Measurements from ENCODE around the gene FAM89B. TPM values are rescaled to one million over a fixed set of nuclear protein-coding genes. Genes with fewer than 3 reads are reported as not detected.

The FAM89B gene
- total RNA-seq, 1 experiment from 2014 or later = 102 TPM

DNA sequence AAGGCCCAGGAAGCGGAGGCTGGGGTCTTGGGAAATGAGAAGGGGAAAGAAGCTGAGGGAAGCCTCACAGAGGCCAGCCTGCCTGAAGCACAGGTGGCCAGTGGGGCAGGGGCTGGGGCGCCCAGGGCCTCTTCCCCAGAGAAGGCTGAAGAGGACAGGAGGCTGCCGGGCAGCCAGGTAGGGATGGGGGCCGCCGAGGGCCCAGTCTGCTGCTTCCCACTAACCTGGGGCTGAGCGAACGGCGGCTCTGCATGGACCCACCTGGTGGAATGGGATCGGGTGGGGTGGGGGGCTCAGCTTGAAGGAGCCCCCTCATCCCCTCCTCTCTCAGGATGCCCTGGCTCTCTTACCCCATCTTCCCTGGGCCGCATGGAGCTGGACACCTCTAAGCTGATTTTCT is 11.3 kb downstream of the FAM89B start:
- intact Hi-C loops (cut with micrococcal nuclease; ENCODE audit: unreplicated experiment) (no loop called here), in situ Hi-C loops (cut with HindIII; ENCODE audit: low pct_unique_long_range_greater_than_20kb, low sequenced_read_pairs) (no loop called here)
- DNase-seq (ENCODE audit: low read depth, low spot score) (no peak), ATAC-seq (no peak)
- no TSS peak for BruUV-seq (replicated peaks)
- Histone ChIP-seq H3K27ac (ENCODE audit: low read length) (no peak overlapping the region), H3K36me3 (ENCODE audit: control insufficient read depth, insufficient read depth, low read length) (peaks cover 3% of the 10 kb centered on the region; the same call in 1 of the 2 replicates), H3K27me3 (ENCODE audit: control insufficient read depth, insufficient read depth, low read length) (no peaks in the 10 kb centered on the region), H3K4me3 (ENCODE audit: low read depth in 2 of 2, low read length in 2 of 2) (no peak overlapping the region), H3K9me3 (ENCODE audit: control insufficient read depth, insufficient read depth, low read depth, low read length) (no peaks in the 10 kb centered on the region), H3K4me1 (ENCODE audit: control insufficient read depth, insufficient read depth, low read length) (peaks cover 16% of the 10 kb centered on the region)
- TF ChIP-seq POLR2AphosphoS5 (IDR thresholded peaks at IDR 0.05; ENCODE audit: low read depth, low read length) (no peak), TCF7L2 (IDR thresholded peaks at IDR 0.05; ENCODE audit: low read depth, low read length) (no peak), SIN3A (IDR thresholded peaks at IDR 0.05; ENCODE audit: borderline replicate concordance, insufficient read depth, low read depth, low read length) (no peak)
- TF ChIP-seq, protein P1, sequence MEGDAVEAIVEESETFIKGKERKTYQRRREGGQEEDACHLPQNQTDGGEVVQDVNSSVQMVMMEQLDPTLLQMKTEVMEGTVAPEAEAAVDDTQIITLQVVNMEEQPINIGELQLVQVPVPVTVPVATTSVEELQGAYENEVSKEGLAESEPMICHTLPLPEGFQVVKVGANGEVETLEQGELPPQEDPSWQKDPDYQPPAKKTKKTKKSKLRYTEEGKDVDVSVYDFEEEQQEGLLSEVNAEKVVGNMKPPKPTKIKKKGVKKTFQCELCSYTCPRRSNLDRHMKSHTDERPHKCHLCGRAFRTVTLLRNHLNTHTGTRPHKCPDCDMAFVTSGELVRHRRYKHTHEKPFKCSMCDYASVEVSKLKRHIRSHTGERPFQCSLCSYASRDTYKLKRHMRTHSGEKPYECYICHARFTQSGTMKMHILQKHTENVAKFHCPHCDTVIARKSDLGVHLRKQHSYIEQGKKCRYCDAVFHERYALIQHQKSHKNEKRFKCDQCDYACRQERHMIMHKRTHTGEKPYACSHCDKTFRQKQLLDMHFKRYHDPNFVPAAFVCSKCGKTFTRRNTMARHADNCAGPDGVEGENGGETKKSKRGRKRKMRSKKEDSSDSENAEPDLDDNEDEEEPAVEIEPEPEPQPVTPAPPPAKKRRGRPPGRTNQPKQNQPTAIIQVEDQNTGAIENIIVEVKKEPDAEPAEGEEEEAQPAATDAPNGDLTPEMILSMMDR (IDR thresholded peaks at IDR 0.05) = no peak
- TF ChIP-seq, protein P2, sequence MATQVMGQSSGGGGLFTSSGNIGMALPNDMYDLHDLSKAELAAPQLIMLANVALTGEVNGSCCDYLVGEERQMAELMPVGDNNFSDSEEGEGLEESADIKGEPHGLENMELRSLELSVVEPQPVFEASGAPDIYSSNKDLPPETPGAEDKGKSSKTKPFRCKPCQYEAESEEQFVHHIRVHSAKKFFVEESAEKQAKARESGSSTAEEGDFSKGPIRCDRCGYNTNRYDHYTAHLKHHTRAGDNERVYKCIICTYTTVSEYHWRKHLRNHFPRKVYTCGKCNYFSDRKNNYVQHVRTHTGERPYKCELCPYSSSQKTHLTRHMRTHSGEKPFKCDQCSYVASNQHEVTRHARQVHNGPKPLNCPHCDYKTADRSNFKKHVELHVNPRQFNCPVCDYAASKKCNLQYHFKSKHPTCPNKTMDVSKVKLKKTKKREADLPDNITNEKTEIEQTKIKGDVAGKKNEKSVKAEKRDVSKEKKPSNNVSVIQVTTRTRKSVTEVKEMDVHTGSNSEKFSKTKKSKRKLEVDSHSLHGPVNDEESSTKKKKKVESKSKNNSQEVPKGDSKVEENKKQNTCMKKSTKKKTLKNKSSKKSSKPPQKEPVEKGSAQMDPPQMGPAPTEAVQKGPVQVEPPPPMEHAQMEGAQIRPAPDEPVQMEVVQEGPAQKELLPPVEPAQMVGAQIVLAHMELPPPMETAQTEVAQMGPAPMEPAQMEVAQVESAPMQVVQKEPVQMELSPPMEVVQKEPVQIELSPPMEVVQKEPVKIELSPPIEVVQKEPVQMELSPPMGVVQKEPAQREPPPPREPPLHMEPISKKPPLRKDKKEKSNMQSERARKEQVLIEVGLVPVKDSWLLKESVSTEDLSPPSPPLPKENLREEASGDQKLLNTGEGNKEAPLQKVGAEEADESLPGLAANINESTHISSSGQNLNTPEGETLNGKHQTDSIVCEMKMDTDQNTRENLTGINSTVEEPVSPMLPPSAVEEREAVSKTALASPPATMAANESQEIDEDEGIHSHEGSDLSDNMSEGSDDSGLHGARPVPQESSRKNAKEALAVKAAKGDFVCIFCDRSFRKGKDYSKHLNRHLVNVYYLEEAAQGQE (IDR thresholded peaks at IDR 0.05; ENCODE audit: insufficient read depth in 1 of 2, low read depth in 2 of 2, low read length in 1 of 2) = no peak
- ChIA-PET CTCF (no interaction called here), POLR2A (interaction anchor here (0.5 to 0.8 kb wide), 2 partner anchors 43 to 53 kb away, joined by 3 to 8 read pairs; no protein-coding TSS in a partner anchor)

GRCh38 chr11:65584106-65584505 is 11.8 kb downstream of the FAM89B start:
- ATAC-seq = no peak
- intact Hi-C loops (cut with micrococcal nuclease; ENCODE audit: unreplicated experiment) (no loop called here), in situ Hi-C loops (cut with HindIII; ENCODE audit: low pct_unique_long_range_greater_than_20kb, low sequenced_read_pairs) (no loop called here)
- H3K27ac ChIP-seq (ENCODE audit: low read length) = no peak overlapping the region
- BruUV-seq (replicated peaks) = no TSS peak
- POLR2A ChIA-PET = no interaction called here
- TF ChIP-seq POLR2AphosphoS5 (IDR thresholded peaks at IDR 0.05; ENCODE audit: low read depth, low read length) (0 out of 2 replicates have a peak, but pooled peaks have one; percentile 10), SIN3A (IDR thresholded peaks at IDR 0.05; ENCODE audit: borderline replicate concordance, insufficient read depth, low read depth, low read length) (no peak)
- no peak for DNase-seq (ENCODE audit: low read depth, low spot score)
- no peaks in the 10 kb centered on the region for H3K27me3 ChIP-seq (ENCODE audit: control insufficient read depth, insufficient read depth, low read length)
- H3K36me3 ChIP-seq (ENCODE audit: control insufficient read depth, insufficient read depth, low read length) = peaks cover 3% of the 10 kb centered on the region; the same call in 1 of the 2 replicates
- no peak overlapping the region for H3K4me3 ChIP-seq (ENCODE audit: low read depth in 2 of 2, low read length in 2 of 2)
- H3K4me1 ChIP-seq (ENCODE audit: control insufficient read depth, insufficient read depth, low read length) = peaks cover 17% of the 10 kb centered on the region
- no peaks in the 10 kb centered on the region for H3K9me3 ChIP-seq (ENCODE audit: control insufficient read depth, insufficient read depth, low read depth, low read length)
- CTCF ChIA-PET = no interaction called here

DNA sequence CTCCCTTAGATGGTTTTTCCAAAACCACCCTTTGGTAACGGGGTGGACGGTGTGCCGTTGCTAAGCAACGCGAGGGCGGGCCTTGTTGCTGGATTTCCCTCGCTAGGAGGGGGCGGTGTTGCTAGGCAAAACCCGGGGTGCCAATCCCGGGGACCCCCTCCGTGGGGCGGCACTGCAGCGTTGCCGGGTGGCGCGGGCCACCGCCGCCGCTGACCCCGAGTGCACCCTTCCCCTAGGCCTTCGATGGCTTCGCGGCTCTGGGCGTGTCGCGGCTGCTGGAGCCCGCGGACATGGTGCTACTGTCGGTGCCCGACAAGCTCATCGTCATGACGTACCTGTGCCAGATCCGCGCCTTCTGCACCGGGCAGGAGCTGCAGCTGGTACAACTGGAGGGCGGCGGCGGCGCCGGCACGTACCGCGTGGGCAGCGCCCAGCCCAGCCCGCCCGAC is 12.4 kb downstream of the FAM89B start:
- H3K27me3 ChIP-seq (ENCODE audit: control insufficient read depth, insufficient read depth, low read length) = no peaks in the 10 kb centered on the region
- H3K9me3 ChIP-seq (ENCODE audit: control insufficient read depth, insufficient read depth, low read depth, low read length) = no peaks in the 10 kb centered on the region
- no peak overlapping the region for H3K27ac ChIP-seq (ENCODE audit: low read length)
- peaks cover 3% of the 10 kb centered on the region; the same call in 1 of the 2 replicates for H3K36me3 ChIP-seq (ENCODE audit: control insufficient read depth, insufficient read depth, low read length)
- ChIA-PET CTCF (no interaction called here), POLR2A (no interaction called here)
- BruUV-seq (replicated peaks) = no TSS peak
- DNase-seq (ENCODE audit: low read depth, low spot score) (no peak), ATAC-seq (no peak)
- TF ChIP-seq, protein P2 (IDR thresholded peaks at IDR 0.05; ENCODE audit: insufficient read depth in 1 of 2, low read depth in 2 of 2, low read length in 1 of 2) = no peak
- TF ChIP-seq TCF7L2 (IDR thresholded peaks at IDR 0.05; ENCODE audit: low read depth, low read length) = no peak
- TF ChIP-seq POLR2AphosphoS5 (IDR thresholded peaks at IDR 0.05; ENCODE audit: low read depth, low read length) = no peak
- no peak for TF ChIP-seq SIN3A (IDR thresholded peaks at IDR 0.05; ENCODE audit: borderline replicate concordance, insufficient read depth, low read depth, low read length)
- TF ChIP-seq, protein P1 (IDR thresholded peaks at IDR 0.05) = no peak
- no peak overlapping the region for H3K4me3 ChIP-seq (ENCODE audit: low read depth in 2 of 2, low read length in 2 of 2)
- peaks cover 17% of the 10 kb centered on the region for H3K4me1 ChIP-seq (ENCODE audit: control insufficient read depth, insufficient read depth, low read length)
- intact Hi-C loops (cut with micrococcal nuclease; ENCODE audit: unreplicated experiment) (no loop called here), in situ Hi-C loops (cut with HindIII; ENCODE audit: low pct_unique_long_range_greater_than_20kb, low sequenced_read_pairs) (no loop called here)
